ENCODE data around the gene AGAP1.

DNA sequence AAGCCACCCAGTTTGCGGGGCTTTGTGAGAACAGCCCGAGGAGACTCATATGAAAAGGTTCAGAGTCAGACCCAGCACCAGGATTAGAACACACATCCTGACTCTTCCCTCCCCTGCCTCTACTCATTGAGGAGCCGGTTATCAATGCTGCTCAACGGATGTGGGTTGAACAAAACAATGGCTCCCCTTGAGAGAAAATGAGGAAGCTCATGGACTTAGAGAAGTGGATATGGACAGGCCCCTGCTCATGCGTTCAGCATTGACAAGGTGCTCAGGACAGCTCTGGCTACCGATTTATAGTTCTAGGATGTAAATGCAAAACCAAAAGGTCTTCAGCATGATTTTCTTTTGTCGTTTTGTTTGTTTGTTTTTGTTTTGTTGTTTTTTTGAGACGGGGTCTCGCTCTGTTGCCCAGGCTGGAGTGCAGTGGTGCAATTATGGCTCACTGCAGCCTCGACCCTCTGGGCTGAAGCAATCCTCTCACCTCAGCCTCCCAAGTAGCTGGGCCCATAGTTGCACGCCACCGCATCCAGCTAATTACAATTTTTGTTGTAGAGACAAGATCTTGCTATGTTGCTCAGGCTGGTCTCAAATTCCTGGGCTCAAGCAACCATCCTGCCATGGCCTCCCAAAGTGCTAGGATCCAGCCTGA is 32.0 kb upstream of the AGAP1 start:
- TF ChIP-seq, protein P1, sequence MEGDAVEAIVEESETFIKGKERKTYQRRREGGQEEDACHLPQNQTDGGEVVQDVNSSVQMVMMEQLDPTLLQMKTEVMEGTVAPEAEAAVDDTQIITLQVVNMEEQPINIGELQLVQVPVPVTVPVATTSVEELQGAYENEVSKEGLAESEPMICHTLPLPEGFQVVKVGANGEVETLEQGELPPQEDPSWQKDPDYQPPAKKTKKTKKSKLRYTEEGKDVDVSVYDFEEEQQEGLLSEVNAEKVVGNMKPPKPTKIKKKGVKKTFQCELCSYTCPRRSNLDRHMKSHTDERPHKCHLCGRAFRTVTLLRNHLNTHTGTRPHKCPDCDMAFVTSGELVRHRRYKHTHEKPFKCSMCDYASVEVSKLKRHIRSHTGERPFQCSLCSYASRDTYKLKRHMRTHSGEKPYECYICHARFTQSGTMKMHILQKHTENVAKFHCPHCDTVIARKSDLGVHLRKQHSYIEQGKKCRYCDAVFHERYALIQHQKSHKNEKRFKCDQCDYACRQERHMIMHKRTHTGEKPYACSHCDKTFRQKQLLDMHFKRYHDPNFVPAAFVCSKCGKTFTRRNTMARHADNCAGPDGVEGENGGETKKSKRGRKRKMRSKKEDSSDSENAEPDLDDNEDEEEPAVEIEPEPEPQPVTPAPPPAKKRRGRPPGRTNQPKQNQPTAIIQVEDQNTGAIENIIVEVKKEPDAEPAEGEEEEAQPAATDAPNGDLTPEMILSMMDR (IDR thresholded peaks at IDR 0.05) = no peak
- no peak for TF ChIP-seq POLR2A (IDR thresholded peaks at IDR 0.05)

Data from thyroid gland (tissue), 4 donors.